Endometrial microvascular endothelial cells (primary cell): ENCODE measurements around the gene JDP2. TPM values are rescaled to one million over a fixed set of nuclear protein-coding genes. Genes with fewer than 3 reads are reported as not detected.

ENCODE experiments used
- in situ Hi-C: cut with HindIII; loops from 2 replicates; pipeline ENCODE4 v1.10.0; 2017; ENCODE audit warnings: low sequenced_read_pairs, low pct_unique_long_range_greater_than_20kb; ENCODE audit errors: inconsistent ontology term
- total RNA-seq: library from RNA; depleted of rRNA; stranded (reverse); fragments of >200 nt; gene quantifications from one replicate; pipeline ENCODE4 v1.2.3, GENCODE V29; 2015; ENCODE audit errors: inconsistent ontology term

The JDP2 gene
- total RNA-seq, 1 donor from 2014 or later = 2.0 TPM

DNA sequence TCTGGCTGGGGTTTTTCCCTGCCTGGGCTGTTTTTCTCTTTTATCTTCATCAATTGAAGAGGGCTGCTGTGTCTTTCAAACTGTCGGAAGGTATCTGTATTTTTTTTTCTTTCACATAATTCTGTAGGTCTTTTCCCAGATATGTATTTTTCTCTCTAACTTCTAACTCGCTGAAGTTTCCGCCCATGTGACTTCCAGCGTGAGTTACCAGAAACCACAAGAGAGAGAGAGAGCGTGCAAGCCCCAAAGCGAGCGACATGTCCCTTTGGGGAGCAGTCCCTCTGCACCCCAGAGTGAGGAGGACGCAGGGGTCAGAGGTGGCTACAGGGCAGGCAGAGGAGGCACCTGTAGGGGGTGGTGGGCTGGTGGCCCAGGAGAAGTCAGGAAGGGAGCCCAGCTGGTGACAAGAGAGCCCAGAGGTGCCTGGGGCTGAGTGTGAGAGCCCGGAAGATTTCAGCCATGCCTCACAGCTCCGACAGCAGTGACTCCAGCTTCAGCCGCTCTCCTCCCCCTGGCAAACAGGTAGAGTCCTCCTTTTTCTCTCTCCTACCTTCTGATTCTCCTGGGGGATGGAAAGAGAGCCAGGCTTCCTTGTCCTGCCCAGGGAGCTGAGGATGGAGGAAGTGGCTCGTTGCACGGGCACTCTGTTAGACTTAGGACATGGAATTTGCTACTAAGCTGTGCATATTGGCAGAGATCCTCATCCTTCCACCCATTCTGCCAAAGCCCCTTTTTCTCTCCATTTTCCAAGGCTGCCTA, 94.6 kb downstream of the JDP2 start, which contains the start of gene BATF:
TSS of gene BATF (plus strand) at position 246 of the 759 bp plus-strand sequence. CDS start at position 460, 214 bp downstream.
- in situ Hi-C loops = no loop called here

GRCh38 chr14:75522983-75523318, 95.1 kb downstream of the JDP2 start:
- in situ Hi-C loops = no loop called here

Other genes with a start within 250 kb of the JDP2 start
- 16.9 TPM for gene FOS, start 149.2 kb upstream of the JDP2 start, total RNA-seq
- gene BATF, start 94.4 kb downstream of the JDP2 start, total RNA-seq = not detected
- 3.1 TPM for gene FLVCR2, start 150.6 kb downstream of the JDP2 start, total RNA-seq
- gene ERG28, start 232.9 kb downstream of the JDP2 start, total RNA-seq = 12.4 TPM
- 53.8 TPM for gene TTLL5, start 233.2 kb downstream of the JDP2 start, total RNA-seq